HepG2 (cell line): Measurements from ENCODE around the gene UGT1A8. TPM values are rescaled to one million over a fixed set of nuclear protein-coding genes. Genes with fewer than 3 reads are reported as not detected.
"Not testable (repeated sequence)": the region's sequence is repeated elsewhere in the genome, so short reads cannot be mapped to it uniquely, and the experiment has no call there.

ENCODE experiments used
- ATAC-seq: fragments of 200-7000 bp; cut with Tn5 transposase; 3 replicates; pipeline ENCODE4 v1.9.1; 2020; ENCODE audit warnings: mild to moderate bottlenecking, moderate library complexity
- BruUV-seq: library from RNA; stranded (reverse); fragments of 400-500 nt; replicated peaks from 2 replicates; lab custom pipeline; 2021; lab: Mats Ljungman, UMichigan
- CTCF ChIA-PET: fragments of 300-600 bp; formaldehyde crosslinking; extraction: SDS; loops from one replicate; lab custom pipeline; 2021; ENCODE audit warnings: low total read pairs, inconsistent platforms, low intra/inter-chr PET ratio; lab: Yijun Ruan, JAX
- POLR2A ChIA-PET: fragments of 350-600 bp; sonication (Branson Sonifier 250); formaldehyde crosslinking; loops from one replicate; lab custom pipeline; 2020; ENCODE audit warnings: antibody characterized with exemption, inconsistent platforms; lab: Yijun Ruan, JAX
- DNase-seq: peaks from one replicate; pipeline ENCODE4 v3.0.0-alpha.2; 2015; ENCODE audit warnings: low spot score
- FAIRE-seq: peaks from 3 replicates; lab custom pipeline; 2011; peaks lifted over from hg19 to GRCh38; lab: Jason Lieb, UNC
- H2AFZ ChIP-seq: one replicate; pipeline ENCODE4 v1.6.1; 2011; ENCODE audit warnings: low read length, inconsistent platforms
- H3K27ac ChIP-seq: fragments of 300-600 bp; 3 replicates; pipeline ENCODE4 v1.8.0; 2011; ENCODE audit warnings: mixed run types, mild to moderate bottlenecking, mixed read lengths, low read length, inconsistent platforms; ENCODE audit not compliant: insufficient read depth; ENCODE audit errors: extremely low read length
- H3K27me3 ChIP-seq, 2 experiments: fragments of 200-600 bp in 1 of 2; 2 replicates in 1 of 2; 3 replicates in 1 of 2; pipeline versions ENCODE4 v1.6.0 to v1.8.0; 2011; ENCODE audit warnings: low read length in 2 of 2, mild to moderate bottlenecking in 2 of 2, moderate library complexity in 2 of 2, inconsistent platforms in 1 of 2; ENCODE audit not compliant: insufficient read depth in 2 of 2, control insufficient read depth in 1 of 2
- H3K36me3 ChIP-seq, 2 experiments: fragments of 200-600 bp in 1 of 2; replicated peaks in 1 of 2; 2 replicates in 1 of 2; 3 replicates in 1 of 2; pipeline versions ENCODE4 v1.5.1 to v1.8.0; 2011; ENCODE audit warnings: low read length in 2 of 2, inconsistent platforms in 1 of 2; ENCODE audit not compliant: insufficient read depth in 2 of 2, control insufficient read depth in 1 of 2
- H3K4me1 ChIP-seq: 2 replicates; pipeline ENCODE4 v1.5.1; 2012; ENCODE audit warnings: low read length, inconsistent platforms; ENCODE audit not compliant: insufficient read depth
- H3K4me2 ChIP-seq: 2 replicates; pipeline ENCODE4 v1.6.0; 2011; ENCODE audit warnings: low read depth, low read length, inconsistent platforms
- H3K4me3 ChIP-seq, 3 experiments: fragments of 200-600 bp in 1 of 3; sonication (generic), shearing (Covaris generic) in 1 of 3; replicated peaks in 1 of 3; 2 replicates each; pipeline ENCODE4 v1.5.1; 2011 to 2016; ENCODE audit warnings: low read length in 3 of 3, inconsistent platforms in 2 of 3, low read depth in 2 of 3, mild to moderate bottlenecking in 2 of 3, control low read depth in 1 of 3, mixed read lengths in 1 of 3; ENCODE audit not compliant: insufficient read depth in 1 of 3
- H3K79me2 ChIP-seq: one replicate; pipeline ENCODE4 v1.6.1; 2011; ENCODE audit warnings: low read length, inconsistent platforms; ENCODE audit not compliant: insufficient read depth
- H3K9ac ChIP-seq: 2 replicates; pipeline ENCODE4 v1.6.0; 2011; ENCODE audit warnings: mild to moderate bottlenecking, low read depth, low read length, inconsistent platforms; ENCODE audit not compliant: insufficient read depth
- H3K9me3 ChIP-seq: 2 replicates; pipeline ENCODE4 v1.5.1; 2012; ENCODE audit warnings: mild to moderate bottlenecking, low read length
- H4K20me1 ChIP-seq: 2 replicates; pipeline ENCODE4 v1.6.0; 2011; ENCODE audit warnings: inconsistent platforms, mild to moderate bottlenecking, low read length, moderate library complexity; ENCODE audit not compliant: insufficient read depth
- HNRNPUL1 ChIP-seq: fragments of 200-400 bp; formaldehyde crosslinking; IDR thresholded peaks from 2 replicates; pipeline ENCODE4 v1.6.1; 2017; ENCODE audit warnings: low read depth, mild to moderate bottlenecking, low read length, moderate library complexity
- NFAT5 ChIP-seq: sonication (generic); formaldehyde crosslinking; IDR thresholded peaks from 2 replicates; pipeline ENCODE4 v1.4.0; 2020; ENCODE audit warnings: missing genetic modification reagents
- ZBTB14 ChIP-seq: sonication (generic); formaldehyde crosslinking; IDR thresholded peaks from 2 replicates; pipeline ENCODE4 v1.4.0; 2020; ENCODE audit warnings: missing genetic modification reagents
- ZFP36 ChIP-seq: fragments of 150-350 bp; IDR thresholded peaks from 2 replicates; pipeline ENCODE4 v1.6.1; 2018; ENCODE audit warnings: borderline replicate concordance, low read length, low read depth; ENCODE audit not compliant: partially characterized antibody
- WGBS: methylation state at CpG from one replicate; pipeline ENCODE4 v1.1.6; 2017; ENCODE audit warnings: low lambda C conversion rate; 5-methylcytosine and 5-hydroxymethylcytosine counted together
- in situ Hi-C: cut with HindIII; loops from 2 replicates; pipeline ENCODE4 v1.10.0; 2017; ENCODE audit warnings: low pct_unique_long_range_greater_than_20kb; ENCODE audit not compliant: extremely low pct_ligation_motif_present
- intact Hi-C: fragments of 100-400 bp; cut with micrococcal nuclease; formaldehyde crosslinking; loops from one replicate; pipeline ENCODE4 v1.10.0; 2022; ENCODE audit not compliant: unreplicated experiment
- polyA plus RNA-seq, 8 experiments: library from polyadenylated mRNA; depleted of rRNA in 3 of 8; stranded (reverse) in 7 of 8; unstranded in 1 of 8; fragments of >200 nt; fragmentation: Illumina TruSeq in 4 of 8; extraction: Trizol in 4 of 8; gene quantifications; 2 replicates each; pipeline versions ENCODE4 v1.2.1 to v1.2.3, GENCODE V29; 2011 to 2016; ENCODE audit warnings: low read depth in 4 of 8, missing spikeins in 1 of 8, mixed read lengths in 1 of 8; ENCODE audit not compliant: insufficient read depth in 1 of 8
- total RNA-seq, 5 experiments: library from RNA; depleted of rRNA; stranded (reverse); fragments of >200 nt; fragmentation: Illumina TruSeq; extraction: Trizol; gene quantifications; 2 replicates each; pipeline ENCODE4 v1.2.3, GENCODE V29; 2016; ENCODE audit warnings: low read depth in 1 of 5

Gene UGT1A8
- total and polyA plus RNA-seq, 2 of the 13 experiments (the other 11 are each of a cell fraction or from before 2014, with no cell fraction given) = not detected

GRCh38 chr2:233643128-233643527, 25.7 kb downstream of the UGT1A8 start (continued):
- TF ChIP-seq NFAT5 (CRISPR knock-in tag) (no peak), ZBTB14 (CRISPR knock-in tag) (no peak), HNRNPUL1 (no peak)

- TF ChIP-seq ZFP36 = peak; percentile 34
- H3K27ac ChIP-seq, H3K27me3 ChIP-seq, H4K20me1 ChIP-seq, H2AFZ ChIP-seq, H3K36me3 ChIP-seq, H3K4me3 ChIP-seq, DNase-seq, H3K4me1 ChIP-seq, BruUV-seq, H3K4me2 ChIP-seq, H3K9ac ChIP-seq, ATAC-seq, FAIRE-seq, in situ Hi-C loops, POLR2A ChIA-PET, H3K79me2 ChIP-seq, CTCF ChIA-PET, intact Hi-C loops: not testable (repeated sequence)
- peaks cover 27% of the 10 kb centered on the region for H3K9me3 ChIP-seq
- 31% methylated on average over 3 of the region's 3 CpGs for WGBS
These were observed 28.6 kb downstream of the UGT1A8 start for GRCh38 chr2:233646033-233646432.
